SHP77 (cell line): ENCODE data around the gene ESYT3.
"Not testable (repeated sequence)": the region's sequence is repeated elsewhere in the genome, so short reads cannot be mapped to it uniquely, and the experiment has no call there.

Experiments
- DNase-seq, 2 experiments: peaks; one replicate each; lab custom pipeline; 2025; lab: John Stamatoyannopoulos, UW

ESYT3 gene

GRCh38 chr3:138443091-138443490, 8.7 kb downstream of the ESYT3 start:
- DNase-seq, result no peak

GRCh38 chr3:138443521-138444503, 9.4 kb downstream of the ESYT3 start:
- no peak for DNase-seq

GRCh38 chr3:138445236-138445635, 10.8 kb downstream of the ESYT3 start:
- DNase-seq, result no peak

GRCh38 chr3:138445654-138446053, 11.2 kb downstream of the ESYT3 start:
- no peak for DNase-seq

- no peak for DNase-seq
Observed at GRCh38 chr3:138448631-138449030, 14.2 kb downstream of the ESYT3 start.

GRCh38 chr3:138449490-138449889, 15.1 kb downstream of the ESYT3 start:
- no peak for DNase-seq

- no peak for DNase-seq
Observed at GRCh38 chr3:138450181-138450580, 15.8 kb downstream of the ESYT3 start.

GRCh38 chr3:138450704-138451424, 16.4 kb downstream of the ESYT3 start:
- no peak for DNase-seq

GRCh38 chr3:138451595-138452162, 17.3 kb downstream of the ESYT3 start:
- no peak for DNase-seq

GRCh38 chr3:138452436-138452835, 18.0 kb downstream of the ESYT3 start:
- no peak for DNase-seq

- DNase-seq, result not testable (repeated sequence)
Observed at GRCh38 chr3:138453940-138454339, 19.5 kb downstream of the ESYT3 start.

GRCh38 chr3:138455801-138456716, 21.6 kb downstream of the ESYT3 start:
- DNase-seq, result no peak

GRCh38 chr3:138456961-138457862, 22.8 kb downstream of the ESYT3 start:
- no peak for DNase-seq

GRCh38 chr3:138457863-138458735, 23.7 kb downstream of the ESYT3 start:
- DNase-seq, result no peak

- DNase-seq, result no peak
Observed at GRCh38 chr3:138458774-138459499, 24.5 kb downstream of the ESYT3 start.

- DNase-seq, result peak in 1 of 2 experiments; percentile 37
Observed at GRCh38 chr3:138459619-138460535, 25.5 kb downstream of the ESYT3 start.

- DNase-seq, result no peak
Observed at GRCh38 chr3:138460536-138461205, 26.3 kb downstream of the ESYT3 start.
